Small intestine (tissue), 16 donors: ENCODE results near the gene TRAM1L1. TPM values are rescaled to one million over a fixed set of nuclear protein-coding genes. Genes with fewer than 3 reads are reported as not detected.

Source experiments
- DNase-seq, 2 donors: peaks; one replicate each; pipeline versions ENCODE4 v3.0.0 to v3.0.0-alpha.2; 2013
- FAIRE-seq: peaks from 2 replicates; lab custom pipeline; 2012; peaks lifted over from hg19 to GRCh38; lab: Jason Lieb, UNC
- H3K27ac ChIP-seq, 3 donors: one replicate each; pipeline ENCODE4 v1.5.1; 2013; ENCODE audit warnings: low read length in 2 of 3, mild to moderate bottlenecking in 2 of 3, control low read depth in 1 of 3, inconsistent platforms in 1 of 3, low read depth in 1 of 3, moderate library complexity in 1 of 3
- H3K27me3 ChIP-seq, 3 donors: one replicate each; pipeline ENCODE4 v1.6.1; 2013; ENCODE audit warnings: low read length in 3 of 3, inconsistent platforms in 1 of 3; ENCODE audit not compliant: control insufficient read depth in 3 of 3, insufficient read depth in 3 of 3
- H3K36me3 ChIP-seq, 3 donors: one replicate each; pipeline ENCODE4 v1.6.1; 2013; ENCODE audit warnings: low read length in 3 of 3, inconsistent platforms in 1 of 3, low read depth in 1 of 3, mild to moderate bottlenecking in 1 of 3, moderate library complexity in 1 of 3; ENCODE audit not compliant: control insufficient read depth in 3 of 3, insufficient read depth in 2 of 3
- H3K4me1 ChIP-seq, 3 donors: one replicate each; pipeline ENCODE4 v1.6.1; 2013; ENCODE audit warnings: low read length in 2 of 3, inconsistent platforms in 1 of 3, low read depth in 1 of 3, mild to moderate bottlenecking in 1 of 3, moderate library complexity in 1 of 3; ENCODE audit not compliant: control insufficient read depth in 3 of 3, insufficient read depth in 2 of 3
- H3K4me3 ChIP-seq, 3 donors: one replicate each; pipeline ENCODE4 v1.5.1; 2013; ENCODE audit warnings: low read length in 3 of 3, control low read depth in 1 of 3, inconsistent platforms in 1 of 3, low read depth in 1 of 3, mild to moderate bottlenecking in 1 of 3, moderate library complexity in 1 of 3
- H3K9me3 ChIP-seq, 2 donors: one replicate each; pipeline ENCODE4 v1.6.1; 2013; ENCODE audit warnings: low read depth in 1 of 2, low read length in 1 of 2; ENCODE audit not compliant: control insufficient read depth in 2 of 2, insufficient read depth in 1 of 2
- WGBS, 3 donors: extraction: QIAGEN DNeasy Blood & Tissue Kit; methylation state at CpG; one replicate each; pipeline ENCODE4 v1.1.7; 2013; 5-methylcytosine and 5-hydroxymethylcytosine counted together
- long read RNA-seq, 10 donors: transcript quantifications; one replicate each; lab custom pipeline, GENCODE V29; 2026
- polyA plus RNA-seq, 4 donors: library from polyadenylated mRNA; stranded (reverse) in 3 of 4; unstranded in 1 of 4; fragments of 200-250 nt in 3 of 4; fragments of 120-200 nt in 1 of 4; gene quantifications; one replicate each; pipeline versions ENCODE4 v1.2.1 to v1.2.3, GENCODE V29; 2013
- donor health status: healthy with polysubstance abuse.
- donor health status: control.
- donor health status: control.
- donor health status: Bipolar disorder and iron deficiency.
- donor health status: healthy.

The TRAM1L1 gene
- polyA plus RNA-seq = 1 to 10 TPM in 2 of 4 donors, not detected in 2; 1.2 to 1.7 TPM
- long read RNA-seq, donor 1, partial matches to known transcripts = 0 of 4 reads
- long read RNA-seq, donor 1, other reads (novel, unspliced or antisense) = 0 of 4 reads
- long read RNA-seq, donor 2 = 0 reads
- long read RNA-seq, donor 3 = 0 reads
- long read RNA-seq, donor 4 = 0 reads
- long read RNA-seq, donor 5 = 0 reads
- long read RNA-seq, donor 6 = 0 reads
- long read RNA-seq, donor 7, partial matches to known transcripts = 0 of 4 reads
- long read RNA-seq, donor 7, other reads (novel, unspliced or antisense) = 0 of 4 reads
- long read RNA-seq, donor 8 = 0 reads
- long read RNA-seq, donor 9, partial matches to known transcripts = 0 of 1 reads
- long read RNA-seq, donor 9, other reads (novel, unspliced or antisense) = 0 of 1 reads
- long read RNA-seq, donor 10, partial matches to known transcripts = 0 of 2 reads
- long read RNA-seq, donor 10, other reads (novel, unspliced or antisense) = 0 of 2 reads

DNA sequence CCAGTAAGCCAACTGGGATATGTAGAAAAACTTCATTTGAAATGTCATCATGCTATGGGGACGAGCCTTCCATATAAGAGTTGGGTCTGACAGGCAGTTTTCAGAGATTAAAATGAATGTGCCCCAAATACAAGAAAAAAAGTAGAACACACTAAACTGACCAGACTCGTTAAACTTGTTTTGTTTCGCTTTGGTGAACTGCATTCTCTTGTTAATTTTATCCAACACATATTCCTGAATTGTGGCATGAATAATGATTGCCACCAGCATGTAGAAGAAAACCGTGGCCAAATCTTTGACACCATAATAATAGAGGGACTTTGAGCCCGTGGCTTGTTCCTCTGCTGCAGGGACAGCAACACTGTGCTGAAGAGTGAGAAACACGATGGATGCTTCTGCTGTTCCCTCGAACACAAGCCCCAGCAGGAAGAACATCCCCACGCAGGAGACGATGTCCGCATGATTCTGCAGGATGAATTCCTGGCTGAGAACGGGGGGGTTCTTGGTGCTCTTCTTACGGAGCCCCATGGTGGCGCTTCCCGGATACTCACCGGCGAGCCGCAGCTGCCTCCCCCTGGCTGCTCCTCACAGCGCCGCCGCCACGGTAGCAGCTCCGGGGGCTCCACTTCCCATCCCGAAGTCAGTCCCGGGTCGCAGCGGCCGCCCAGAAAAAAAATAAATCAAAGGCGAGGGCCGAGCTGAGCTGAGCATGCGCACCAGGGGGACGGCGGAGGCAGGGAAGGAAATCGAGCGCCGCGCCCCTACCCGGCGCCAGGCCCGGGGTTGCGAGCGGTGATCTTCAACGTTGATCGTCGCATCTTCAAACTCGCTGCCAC, at the start of gene TRAM1L1:
Gene TRAM1L1 (minus strand): TSS at position 711 of the 836 bp plus-strand sequence. CDS start 183 bp downstream, at position 528.
- peak within 1 kb of the TSS; percentile 43 to 67 (median 45) for H3K4me3 ChIP-seq
- H3K27ac ChIP-seq = peak within 1 kb of the TSS in 2 of 3 donors; percentile 27 to 29
- H3K4me1 ChIP-seq = peaks cover 0 to 3% (median 0%) of the 10 kb centered on the region in 3 donors
- 4 to 7% (median 6%) methylated on average over 45 of the region's 45 CpGs for WGBS, 3 donors
- H3K36me3 ChIP-seq = no peaks in the 10 kb centered on the region
- DNase-seq = peak; percentile 3 to 63
- FAIRE-seq = no peak
- no peaks in the 10 kb centered on the region for H3K9me3 ChIP-seq
- H3K27me3 ChIP-seq = no peaks in the 10 kb centered on the region

DNA sequence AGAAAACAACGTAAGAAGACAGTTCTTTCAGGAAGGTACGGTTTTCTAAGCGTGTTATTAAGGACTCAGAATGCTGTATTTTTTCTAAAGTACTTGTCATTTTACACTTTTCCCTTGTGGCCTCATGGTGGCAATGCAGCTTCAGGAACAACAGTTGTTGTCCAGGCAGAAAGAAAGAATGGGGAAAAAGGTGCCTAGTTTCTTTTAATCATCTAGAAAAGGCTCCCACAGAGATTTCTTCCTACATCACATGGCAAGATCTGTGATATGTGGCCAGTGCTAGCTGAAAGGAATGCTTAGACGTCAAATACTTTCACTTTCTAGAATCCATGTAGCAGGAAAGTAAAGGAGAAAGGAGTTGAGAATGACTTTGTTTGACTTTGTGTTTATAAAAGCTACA, 49.0 kb upstream of the TRAM1L1 start:
- no peak overlapping the region for H3K4me3 ChIP-seq
- peaks cover 0 to 7% of the 10 kb centered on the region in 2 donors for H3K9me3 ChIP-seq
- H3K27me3 ChIP-seq = no peaks in the 10 kb centered on the region
- FAIRE-seq (no peak), DNase-seq (peak; percentile 1 to 2)
- no peak overlapping the region for H3K27ac ChIP-seq
- H3K36me3 ChIP-seq = no peaks in the 10 kb centered on the region
- H3K4me1 ChIP-seq = no peaks in the 10 kb centered on the region
- 6 to 19% (median 9%) methylated on average over 4 of the region's 4 CpGs for WGBS, 3 donors

GRCh38 chr4:117096886-117097285, 11.5 kb upstream of the TRAM1L1 start:
- H3K36me3 ChIP-seq = no peaks in the 10 kb centered on the region
- H3K27ac ChIP-seq = no peak overlapping the region
- FAIRE-seq = no peak
- no peak for DNase-seq
- H3K27me3 ChIP-seq = no peaks in the 10 kb centered on the region
- no peak overlapping the region for H3K4me3 ChIP-seq
- no peaks in the 10 kb centered on the region for H3K4me1 ChIP-seq
- H3K9me3 ChIP-seq = no peaks in the 10 kb centered on the region

DNA sequence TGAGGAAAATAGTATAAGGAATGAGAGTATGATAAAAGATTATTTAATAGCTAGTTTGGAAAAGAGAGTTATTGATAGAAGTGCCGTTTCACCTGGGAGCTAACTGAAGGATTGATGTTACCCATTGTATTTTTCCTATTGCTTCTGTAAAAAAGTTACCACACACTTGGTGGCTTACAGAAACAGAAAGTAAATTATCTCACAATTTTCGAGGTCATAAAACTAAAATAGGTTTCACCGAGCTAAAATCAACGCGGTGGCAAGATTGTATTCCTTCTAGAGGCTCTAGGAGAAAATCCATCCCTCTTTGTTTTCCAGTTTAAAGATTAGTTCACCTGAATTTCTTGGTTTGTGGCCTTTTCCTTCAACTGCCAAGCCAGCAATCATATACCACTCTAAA, 11.1 kb upstream of the TRAM1L1 start:
- Histone ChIP-seq H3K27ac (no peak overlapping the region), H3K4me3 (no peak overlapping the region), H3K4me1 (no peaks in the 10 kb centered on the region), H3K9me3 (no peaks in the 10 kb centered on the region), H3K36me3 (no peaks in the 10 kb centered on the region), H3K27me3 (no peaks in the 10 kb centered on the region)
- FAIRE-seq = no peak
- WGBS, 3 donors = 54 to 80% (median 62%) methylated on average over 5 of the region's 5 CpGs
- no peak for DNase-seq

GRCh38 chr4:117093571-117093970, 8.2 kb upstream of the TRAM1L1 start:
- DNase-seq (no peak), FAIRE-seq (no peak)
- Histone ChIP-seq H3K4me1 (no peaks in the 10 kb centered on the region), H3K4me3 (no peak overlapping the region), H3K27me3 (no peaks in the 10 kb centered on the region), H3K9me3 (no peaks in the 10 kb centered on the region), H3K27ac (no peak overlapping the region), H3K36me3 (no peaks in the 10 kb centered on the region)

- H3K4me3 ChIP-seq = no peak overlapping the region
- H3K4me1 ChIP-seq = no peaks in the 10 kb centered on the region
- no peaks in the 10 kb centered on the region for H3K27me3 ChIP-seq
- no peak for FAIRE-seq
- H3K9me3 ChIP-seq = no peaks in the 10 kb centered on the region
- no peaks in the 10 kb centered on the region for H3K36me3 ChIP-seq
- H3K27ac ChIP-seq = no peak overlapping the region
- no peak for DNase-seq
- WGBS, 3 donors = 23 to 55% (median 27%) methylated on average over 2 of the region's 2 CpGs
These were observed 7.6 kb downstream of the TRAM1L1 start for GRCh38 chr4:117077760-117078159.

DNA sequence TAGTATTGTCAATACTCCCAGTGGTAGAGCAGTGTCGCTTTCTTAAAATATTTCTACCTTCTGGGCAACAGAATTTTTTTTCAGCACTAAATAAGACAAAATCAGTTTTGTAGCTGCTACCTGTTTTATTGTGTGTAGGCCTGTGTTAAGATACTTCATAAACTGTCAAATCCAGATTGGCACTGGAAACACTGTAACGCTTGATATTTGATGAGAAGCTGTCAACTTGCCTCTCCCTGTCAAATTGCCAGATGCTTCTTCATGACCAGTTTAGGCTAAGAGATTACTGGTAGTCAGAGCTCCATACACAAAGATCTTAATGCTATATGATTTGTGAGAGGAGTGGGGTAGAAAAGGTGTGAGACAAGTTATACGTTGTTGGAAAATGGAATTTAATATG, 17.3 kb downstream of the TRAM1L1 start:
- no peak for DNase-seq
- WGBS, 3 donors = 81 to 88% (median 85%) methylated on average over 3 of the region's 3 CpGs
- H3K36me3 ChIP-seq = no peaks in the 10 kb centered on the region
- H3K9me3 ChIP-seq = no peaks in the 10 kb centered on the region
- no peak overlapping the region for H3K27ac ChIP-seq
- no peaks in the 10 kb centered on the region for H3K27me3 ChIP-seq
- FAIRE-seq = no peak
- no peaks in the 10 kb centered on the region for H3K4me1 ChIP-seq
- H3K4me3 ChIP-seq = no peak overlapping the region

GRCh38 chr4:117063961-117064696, 21.2 kb downstream of the TRAM1L1 start:
- Histone ChIP-seq H3K27me3 (no peaks in the 10 kb centered on the region), H3K4me3 (no peak overlapping the region), H3K27ac (no peak overlapping the region), H3K4me1 (no peaks in the 10 kb centered on the region), H3K9me3 (no peaks in the 10 kb centered on the region), H3K36me3 (no peaks in the 10 kb centered on the region)
- 72 to 83% (median 74%) methylated on average over 2 of the region's 2 CpGs for WGBS, 3 donors
- DNase-seq = no peak
- FAIRE-seq = no peak
